GM12801 (cell line): ENCODE data around the gene TMTC1.

ENCODE experiments used
- CTCF ChIP-seq: IDR thresholded peaks from one replicate; pipeline ENCODE4 v1.5.1; 2011; ENCODE audit warnings: control low read depth; ENCODE audit not compliant: insufficient read length; ENCODE audit errors: extremely low read depth

TMTC1 gene

GRCh38 chr12:29565727-29566126, 218.0 kb downstream of the TMTC1 start:
- TF ChIP-seq CTCF, result no peak

GRCh38 chr12:29564925-29565324, 218.8 kb downstream of the TMTC1 start:
- TF ChIP-seq CTCF, result no peak

GRCh38 chr12:29563636-29564035, 220.1 kb downstream of the TMTC1 start:
- TF ChIP-seq CTCF, result no peak

GRCh38 chr12:29563071-29563470, 220.7 kb downstream of the TMTC1 start:
- TF ChIP-seq CTCF, result no peak

- no peak for TF ChIP-seq CTCF
These were observed 221.5 kb downstream of the TMTC1 start for GRCh38 chr12:29562110-29562804.

- no peak for TF ChIP-seq CTCF
These were observed 222.1 kb downstream of the TMTC1 start for GRCh38 chr12:29561664-29562071.

- TF ChIP-seq CTCF, result no peak
These were observed 224.5 kb downstream of the TMTC1 start for GRCh38 chr12:29559198-29559597.
